Thyroid gland (tissue), 4 donors: Measurements from ENCODE around the gene KIAA1755.

Experiments used
- CTCF ChIP-seq, 6 experiments: fragments of 200-600 bp in 3 of 6; fragments of 450-650 bp in 3 of 6; sonication (generic) in 3 of 6; IDR thresholded peaks; one replicate each; pipeline ENCODE4 v1.5.1; 2016 to 2019; ENCODE audit warnings: antibody characterized with exemption in 6 of 6, mild to moderate bottlenecking in 2 of 6, inconsistent platforms in 1 of 6, moderate library complexity in 1 of 6
- POLR2A ChIP-seq, 2 donors: fragments of 450-650 bp; IDR thresholded peaks; one replicate each; pipeline ENCODE4 v1.6.1; 2017; ENCODE audit warnings: antibody characterized with exemption in 2 of 2, mild to moderate bottlenecking in 2 of 2, moderate library complexity in 1 of 2

GRCh38 chr20:38177201-38177600, 83.3 kb downstream of the KIAA1755 start:
- no peak for TF ChIP-seq CTCF (IDR thresholded peaks at IDR 0.05)
- TF ChIP-seq POLR2A (IDR thresholded peaks at IDR 0.05), result no peak
